DMS79 (cell line): ENCODE data around the gene TTC39C.

ENCODE experiments used
- DNase-seq: peaks from one replicate; lab custom pipeline; 2025; lab: John Stamatoyannopoulos, UW

The TTC39C gene

GRCh38 chr18:23992089-23992940, 22.2 kb upstream of the TTC39C start:
- DNase-seq: peak; percentile 36

DNA sequence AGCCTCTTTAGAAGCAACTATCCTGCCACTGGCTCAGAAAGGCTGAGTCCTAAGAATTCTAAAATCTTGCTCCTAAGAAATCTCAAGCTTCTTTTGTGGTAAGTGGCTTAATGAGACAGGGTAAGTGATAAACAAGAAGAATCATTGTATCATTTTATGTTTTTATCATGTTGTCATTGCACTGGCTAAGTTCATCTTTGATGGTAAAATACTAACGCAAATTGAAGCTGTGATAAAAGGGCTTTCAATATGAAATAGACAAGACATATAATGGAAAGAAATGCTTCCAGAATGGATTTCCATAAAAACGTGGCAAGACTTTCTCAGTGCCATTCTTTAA, 21.6 kb upstream of the TTC39C start:
- DNase-seq: no peak

DNA sequence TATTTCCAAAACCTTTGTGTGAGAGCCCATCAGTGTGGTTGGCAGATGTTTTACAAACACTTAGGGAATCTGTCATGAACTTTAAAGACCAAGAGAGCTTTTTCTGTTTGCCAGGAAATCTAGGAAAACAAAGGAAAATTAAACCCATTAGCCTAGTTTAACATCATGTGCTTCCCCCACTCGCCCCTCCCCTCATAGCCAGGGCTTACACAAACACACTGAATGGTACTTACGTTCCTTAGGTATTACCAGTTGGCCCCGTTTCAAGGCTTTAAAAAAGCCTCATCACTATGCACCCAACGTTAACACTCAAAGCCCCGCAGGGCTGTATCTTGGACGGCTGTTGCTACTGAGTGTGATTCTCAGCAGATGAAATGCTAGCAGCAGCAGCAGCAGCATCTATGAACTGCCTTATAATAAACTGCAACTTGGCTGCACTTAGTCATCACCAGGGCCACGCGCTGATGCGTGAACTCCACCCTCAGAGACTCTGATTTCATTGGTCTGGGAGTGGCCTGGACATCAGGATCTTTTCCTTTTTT, 20.1 kb upstream of the TTC39C start:
- DNase-seq: peak; percentile 94

- DNase-seq: no peak
Observed at GRCh38 chr18:23995180-23995579, 19.4 kb upstream of the TTC39C start.

DNA sequence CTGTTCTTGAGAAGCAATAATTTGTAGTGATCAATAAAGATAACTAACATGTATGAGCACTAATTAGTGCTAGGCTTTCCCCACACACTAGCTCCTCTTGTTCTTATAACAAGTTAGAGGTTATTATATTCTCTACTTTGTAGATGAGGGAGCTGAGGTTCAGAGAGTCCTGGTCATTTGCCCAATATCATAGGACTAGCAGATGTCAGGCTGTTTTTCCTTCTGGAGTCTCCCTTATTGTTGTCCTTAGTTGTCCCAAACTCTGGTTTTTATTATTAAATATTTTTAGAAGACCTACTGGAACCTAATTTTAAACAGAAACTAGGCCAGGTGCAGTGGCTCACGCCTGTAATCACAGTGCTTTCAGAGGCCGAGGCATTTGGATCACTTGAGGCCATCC, 16.5 kb upstream of the TTC39C start:
- DNase-seq: no peak

- peak; percentile 71 for DNase-seq
Observed at GRCh38 chr18:23998820-23999219, 15.7 kb upstream of the TTC39C start.

DNA sequence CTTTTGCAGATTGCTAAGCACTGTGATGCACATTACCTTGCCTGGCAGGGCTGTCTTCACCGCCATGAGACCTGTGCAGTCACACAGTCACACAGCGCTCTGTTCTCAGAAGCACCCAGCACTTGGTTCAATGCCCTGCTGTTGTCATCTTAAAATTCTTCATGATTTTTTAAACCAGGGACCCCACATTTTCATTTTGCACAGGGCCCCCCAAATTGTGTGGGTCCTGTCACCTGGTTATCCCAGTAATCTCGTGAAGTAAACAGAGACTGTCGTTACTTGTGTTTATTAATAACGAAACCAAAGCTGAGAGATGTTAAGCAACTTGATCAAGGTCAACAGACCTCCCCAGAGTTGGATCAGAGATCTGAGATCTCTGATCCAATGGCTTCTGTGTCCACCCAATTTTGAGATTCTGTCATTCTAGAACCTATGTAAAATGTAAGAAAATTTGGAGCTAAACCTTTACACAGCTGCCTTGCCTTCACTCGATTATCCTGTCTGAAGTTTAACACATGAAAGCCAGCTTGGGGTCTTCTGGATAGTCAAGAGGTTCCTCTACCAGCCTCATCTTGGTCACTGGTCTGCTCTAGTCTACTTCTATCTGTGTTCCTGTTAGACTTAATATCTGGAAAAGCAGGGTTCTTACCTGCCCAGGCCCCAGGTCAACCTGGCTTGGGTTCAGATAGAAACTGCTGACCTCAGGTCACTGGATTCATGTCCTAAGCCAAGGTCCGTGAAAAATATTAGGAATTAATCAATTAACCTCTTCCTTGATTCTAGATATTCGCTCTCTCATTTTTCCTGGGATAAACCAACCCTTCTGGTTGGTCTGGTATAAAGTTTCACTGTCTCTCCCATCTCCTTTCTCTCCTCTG, 13.7 kb upstream of the TTC39C start:
- no peak for DNase-seq

- DNase-seq: no peak
Observed at GRCh38 chr18:24002479-24002878, 12.1 kb upstream of the TTC39C start.

GRCh38 chr18:24003288-24003687, 11.3 kb upstream of the TTC39C start:
- DNase-seq: no peak

GRCh38 chr18:24003903-24004640, 10.5 kb upstream of the TTC39C start:
- no peak for DNase-seq

- no peak for DNase-seq
Observed at GRCh38 chr18:24006712-24007313, 7.7 kb upstream of the TTC39C start.

DNA sequence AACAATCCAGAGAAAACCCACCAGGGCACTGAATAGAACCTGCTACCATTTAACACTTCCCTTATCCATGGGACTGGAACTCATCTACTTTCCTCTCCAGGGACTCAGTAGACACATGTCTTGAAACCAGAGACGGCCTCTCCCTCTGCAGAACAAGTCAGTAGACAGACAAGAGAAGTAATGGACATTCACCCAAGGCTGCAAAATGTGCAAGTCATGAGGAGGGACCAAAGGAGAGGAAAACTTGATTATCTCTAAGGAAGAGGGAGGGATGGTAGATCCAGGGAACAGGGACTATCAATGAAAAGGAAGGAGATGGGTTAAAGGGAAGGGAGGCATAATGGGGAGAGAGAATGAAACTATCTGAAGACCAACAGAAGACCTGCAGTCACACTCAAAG, 5.3 kb upstream of the TTC39C start:
- DNase-seq: no peak

DNA sequence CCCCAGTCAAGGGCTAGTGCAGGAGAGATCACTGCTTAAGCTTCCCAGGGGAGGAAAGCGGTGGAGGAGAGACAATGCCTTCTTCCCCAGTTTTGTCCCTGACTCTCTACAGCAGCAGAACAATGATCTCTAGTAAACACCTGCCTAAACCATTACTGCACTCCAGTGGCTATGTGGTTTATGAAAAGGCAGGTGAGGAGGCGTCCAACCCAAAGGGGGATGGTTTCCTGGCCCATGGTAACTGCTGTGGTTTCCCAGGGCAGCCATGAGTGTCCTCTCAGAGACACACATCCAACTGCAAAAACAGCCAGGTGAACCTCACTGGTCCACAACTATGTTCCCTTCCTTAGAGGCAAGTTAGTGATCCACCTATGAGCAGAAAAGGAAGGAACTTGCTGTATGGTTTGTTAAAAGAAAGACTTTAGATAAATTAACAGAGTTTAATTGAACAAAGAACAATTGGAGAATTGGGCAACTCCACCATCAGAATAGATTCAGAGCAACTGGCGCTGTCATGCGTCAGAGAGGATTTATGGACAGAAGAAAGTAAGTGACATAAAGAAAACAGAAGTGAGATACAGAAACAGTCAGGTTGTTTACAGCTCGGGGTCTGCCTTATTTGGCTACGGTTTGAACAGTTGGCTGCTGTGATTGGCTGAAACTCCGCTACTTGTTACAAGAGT, 4.8 kb upstream of the TTC39C start:
- peak; percentile 71 for DNase-seq

GRCh38 chr18:24010673-24011072, 3.9 kb upstream of the TTC39C start:
- DNase-seq: no peak

DNA sequence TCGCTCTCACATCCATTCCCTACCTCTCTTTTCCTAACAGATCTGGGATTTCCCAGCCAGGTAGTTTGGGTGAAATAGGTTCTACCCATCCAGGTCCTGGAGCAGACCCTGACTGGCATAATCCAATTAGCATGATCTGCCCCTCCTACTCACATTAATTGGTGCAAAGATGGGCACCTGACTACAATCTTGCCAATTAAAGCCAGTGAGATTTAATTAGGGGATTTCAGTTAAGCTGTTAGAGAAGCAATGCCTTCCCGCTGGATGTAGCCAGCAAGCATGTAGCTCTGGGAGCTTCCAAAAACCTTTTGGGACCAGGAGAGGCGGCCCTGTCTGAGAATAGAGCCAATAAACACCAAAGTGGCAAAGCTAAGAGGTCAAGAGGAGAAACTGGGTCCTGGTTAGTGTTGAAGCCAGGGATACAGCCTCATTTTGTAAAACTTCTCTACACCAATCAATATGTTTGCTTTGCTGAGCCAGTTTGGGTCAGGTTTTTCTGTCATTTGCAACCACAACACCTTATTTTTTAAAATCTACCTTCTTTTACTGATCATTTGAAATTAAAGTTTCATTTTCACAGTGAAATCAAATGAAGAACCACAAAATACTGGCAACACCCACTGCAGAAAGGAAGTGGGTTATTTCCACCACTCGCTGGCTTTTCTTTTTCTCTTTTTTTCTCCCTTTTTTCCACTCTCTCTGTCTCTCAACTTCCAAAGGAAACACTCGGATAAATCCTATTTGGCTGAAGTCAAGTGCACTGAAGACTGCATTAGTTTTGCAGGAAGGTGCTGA, 3.2 kb upstream of the TTC39C start:
- DNase-seq: no peak

GRCh38 chr18:24013051-24013450, 1.5 kb upstream of the TTC39C start:
- no peak for DNase-seq

DNA sequence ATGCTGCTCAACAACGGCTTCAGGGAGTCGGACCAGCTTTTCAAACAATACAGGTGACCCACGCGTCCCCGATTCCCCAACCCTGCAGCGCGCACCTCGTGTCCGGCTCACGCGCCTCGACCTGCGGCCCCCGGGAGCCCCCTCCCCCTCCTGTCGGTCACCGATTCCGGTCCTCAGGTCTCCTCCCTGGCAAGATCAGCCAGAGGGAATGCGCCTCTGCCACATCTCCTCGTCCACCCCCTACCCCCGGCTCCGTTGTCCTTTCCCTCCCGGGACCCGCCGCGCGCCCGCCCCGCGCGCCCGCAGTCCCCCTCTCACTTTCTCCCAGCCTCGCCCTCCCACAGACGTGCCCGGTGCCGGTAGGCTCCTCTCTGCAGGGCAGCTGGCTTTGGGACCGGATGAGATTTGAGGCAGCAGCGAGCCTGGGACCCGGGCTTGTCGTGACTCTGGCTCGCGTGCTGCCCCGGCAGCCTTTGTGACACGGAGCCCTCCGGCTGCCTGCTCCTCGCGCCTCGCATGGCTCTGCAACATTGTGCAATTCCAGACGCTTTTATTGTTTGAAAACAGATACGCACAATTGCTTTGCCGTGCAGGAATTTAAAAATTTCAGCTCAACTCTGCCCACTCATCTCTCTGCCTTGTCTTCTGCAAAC, 558 bp downstream of the TTC39C start:
- DNase-seq: no peak

GRCh38 chr18:24015639-24016631, 1.4 kb downstream of the TTC39C start:
- no peak for DNase-seq

- DNase-seq: no peak
Observed at GRCh38 chr18:24016643-24017042, 2.1 kb downstream of the TTC39C start.
